Stimulated activated CD4-positive, alpha-beta T cell treated with anti-CD3 and anti-CD28 coated beads, Interleukin-12 subunit alpha, Interleukin-12 subunit beta, amount 100 ng/mL, for 24 hours (primary cell): ENCODE data around the gene GARIN5B.

Experiments
- DNase-seq, 2 experiments: peaks; one replicate each; pipeline ENCODE4 v3.0.0-alpha.2; 2020; ENCODE audit warnings: low read depth in 2 of 2

The GARIN5B gene

DNA sequence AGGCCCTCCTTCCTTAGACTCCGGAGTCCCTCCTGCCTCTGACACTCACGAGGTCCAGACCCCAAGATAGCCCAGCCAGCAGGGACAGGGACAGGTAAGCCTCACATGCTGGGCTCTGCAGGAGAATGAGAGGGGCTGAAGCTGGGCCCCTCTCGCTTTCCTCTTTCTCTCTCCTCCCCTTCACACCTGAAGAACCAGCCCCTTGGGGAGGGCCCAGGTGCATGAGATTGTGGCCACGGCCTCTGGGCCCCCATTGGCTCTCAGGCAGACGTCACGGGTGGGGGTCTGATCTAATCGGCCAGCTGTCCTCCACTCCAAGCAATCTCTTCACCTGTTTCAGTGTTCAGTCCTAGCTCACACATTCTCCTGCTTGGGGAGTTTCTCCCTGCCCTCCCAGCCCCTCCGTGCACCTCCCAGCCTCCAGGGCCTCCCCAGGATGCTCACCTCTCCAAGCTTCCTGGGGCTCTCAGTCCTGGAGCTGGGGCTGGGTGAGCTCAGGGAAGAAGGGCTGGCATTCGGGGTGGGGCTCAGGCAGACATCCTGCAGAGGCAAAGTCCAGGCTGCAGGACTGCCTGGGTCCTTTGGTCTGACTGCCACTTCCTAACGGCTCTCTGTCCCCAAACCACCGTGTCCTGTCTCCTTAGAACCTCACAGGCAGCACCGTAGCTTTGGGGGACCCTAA, 40.7 kb downstream of the GARIN5B start:
- DNase-seq, result no peak

DNA sequence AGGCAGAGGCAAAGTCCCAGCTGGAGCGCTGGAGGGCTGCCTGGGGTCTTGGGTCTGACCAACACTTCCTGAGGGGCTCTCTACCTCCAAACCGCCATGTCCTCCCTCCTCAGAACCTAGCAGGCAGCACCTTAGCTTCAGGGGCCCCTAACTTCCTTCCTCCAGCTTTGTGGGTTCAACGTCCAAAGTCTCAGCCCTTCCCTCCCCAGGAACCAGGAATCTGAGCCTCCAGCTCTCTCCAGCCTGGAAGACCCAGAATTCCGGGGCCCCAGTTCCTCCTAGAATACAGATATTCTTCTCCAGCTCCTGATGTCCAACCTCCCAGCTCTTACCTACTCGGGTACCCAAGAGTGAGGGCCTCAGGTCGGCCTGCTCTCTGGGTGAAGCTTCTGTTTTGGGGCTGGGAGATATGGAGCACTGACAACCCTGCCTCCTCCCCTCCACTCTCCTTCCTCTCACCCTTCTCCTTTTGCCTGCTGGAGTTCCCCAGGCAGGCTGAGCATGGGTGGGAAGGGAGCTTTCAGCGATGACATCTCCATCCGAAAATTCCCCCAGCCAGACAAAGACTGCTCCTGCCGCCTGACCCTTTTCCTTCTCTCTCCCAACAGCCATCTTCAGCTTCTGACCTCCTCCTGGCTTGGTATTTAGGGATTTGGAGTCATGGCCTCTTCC, 41.5 kb downstream of the GARIN5B start:
- DNase-seq, result no peak

DNA sequence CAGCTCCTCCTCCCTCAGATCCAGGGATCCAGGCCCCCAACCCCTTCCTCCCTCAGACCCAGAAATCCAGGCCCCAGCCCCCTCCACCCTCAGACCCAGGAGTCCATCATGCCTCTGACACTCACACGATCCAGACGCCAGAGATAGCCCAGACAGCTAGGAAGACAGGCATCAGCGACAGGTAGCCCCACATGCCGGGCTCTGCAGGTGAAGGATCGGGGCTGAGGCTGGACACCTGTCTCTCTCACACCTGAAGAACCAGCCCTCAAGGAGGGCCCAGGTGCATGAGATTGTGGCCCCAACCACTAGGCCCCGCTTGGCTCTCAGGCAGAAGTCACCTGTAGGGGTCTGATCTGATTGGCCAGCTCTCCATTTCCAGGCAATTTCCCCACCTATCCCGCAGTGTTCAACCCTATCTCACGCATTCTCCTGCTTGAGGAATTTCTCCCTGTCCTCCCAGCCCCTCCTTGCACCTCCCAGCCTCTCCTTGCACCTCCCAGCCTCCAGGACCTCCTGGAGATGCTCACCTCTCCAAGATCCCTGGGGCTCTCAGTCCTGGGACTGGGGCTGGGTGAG, 42.1 kb downstream of the GARIN5B start:
- no peak for DNase-seq

DNA sequence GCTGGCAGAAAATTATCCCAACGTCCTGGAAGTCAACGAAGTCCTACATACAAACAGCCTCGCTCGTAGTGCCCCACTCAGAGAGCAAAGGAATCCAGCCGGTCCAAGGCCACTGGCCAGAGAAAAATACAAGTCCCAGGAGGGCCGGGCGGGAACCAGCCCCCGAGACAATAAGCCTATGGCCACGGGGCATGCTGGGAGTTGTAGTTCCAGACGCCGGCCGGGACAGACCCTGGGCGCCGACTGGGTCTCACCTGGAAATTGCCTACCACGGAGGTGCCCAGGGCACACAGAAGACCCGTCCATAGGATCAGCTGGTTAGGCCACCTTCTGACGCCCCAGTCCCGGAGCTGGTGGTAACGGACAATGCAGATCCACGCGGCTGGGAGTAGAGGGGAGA, 43.3 kb downstream of the GARIN5B start:
- DNase-seq, result no peak

DNA sequence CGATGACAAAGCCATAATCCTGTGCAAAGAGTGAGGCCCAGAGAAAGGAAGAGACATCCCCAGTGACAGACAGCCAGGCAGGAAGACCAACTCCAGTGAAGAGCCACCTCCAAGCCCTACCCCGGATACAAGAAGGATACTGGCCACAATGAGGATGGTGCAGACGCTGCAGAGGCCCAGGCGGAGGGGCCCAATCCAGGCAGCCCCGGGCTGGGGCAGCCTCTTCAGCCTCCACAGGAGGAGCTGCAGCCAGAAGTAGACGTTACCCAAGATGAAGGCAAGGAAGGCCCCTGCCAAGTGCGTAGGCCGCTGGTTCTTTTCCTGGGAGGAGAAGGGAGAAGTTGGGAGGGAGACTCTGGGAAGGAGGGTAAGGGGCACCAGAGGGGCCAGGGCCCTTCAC, 46.4 kb downstream of the GARIN5B start:
- DNase-seq, result no peak

DNA sequence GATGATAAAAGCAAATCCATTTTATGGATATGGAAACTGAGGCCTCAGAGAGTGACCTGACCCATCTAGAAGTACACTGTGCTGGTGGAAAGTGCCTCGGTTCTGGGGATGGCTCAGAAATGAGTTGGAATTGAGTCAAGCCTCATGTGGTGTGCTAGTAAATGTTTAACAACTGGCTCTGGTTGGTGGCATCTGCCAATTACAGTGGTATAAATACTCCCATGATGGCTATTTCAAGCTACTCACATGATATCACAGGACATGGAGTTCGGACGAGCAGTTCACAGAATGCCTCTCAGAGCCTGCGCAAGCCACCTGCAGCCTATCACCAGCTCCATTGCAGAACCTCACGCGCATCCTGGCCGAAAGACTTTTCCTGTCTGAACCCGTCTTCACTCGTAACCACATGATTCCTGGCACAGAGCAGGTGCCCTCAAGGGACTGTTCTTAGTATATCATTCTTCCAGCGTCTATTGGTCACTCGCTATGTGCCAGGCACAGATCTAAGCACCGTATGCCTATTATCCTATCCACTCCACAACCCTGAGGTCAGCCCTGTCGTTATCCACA, 47.0 kb downstream of the GARIN5B start:
- no peak for DNase-seq

DNA sequence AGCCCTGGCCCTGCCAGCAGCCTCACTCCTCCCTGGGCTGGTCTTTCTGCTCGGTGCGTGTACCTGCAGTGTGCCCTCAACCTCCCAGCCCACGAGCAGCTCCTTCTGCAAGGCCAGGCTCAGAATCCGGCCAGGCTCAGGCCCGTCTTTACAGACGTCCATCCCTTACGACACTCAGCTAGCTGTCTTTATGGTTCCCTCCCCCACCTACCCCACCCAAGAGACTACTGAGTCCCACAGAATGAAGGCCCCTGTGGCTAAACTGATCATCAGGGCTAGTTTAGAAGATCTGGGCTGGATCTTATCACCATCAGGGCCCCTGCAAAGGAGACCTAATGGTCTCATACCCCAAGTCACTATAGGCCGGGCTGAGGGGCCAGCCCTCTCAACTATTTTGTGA, 48.7 kb downstream of the GARIN5B start:
- DNase-seq, result no peak

DNA sequence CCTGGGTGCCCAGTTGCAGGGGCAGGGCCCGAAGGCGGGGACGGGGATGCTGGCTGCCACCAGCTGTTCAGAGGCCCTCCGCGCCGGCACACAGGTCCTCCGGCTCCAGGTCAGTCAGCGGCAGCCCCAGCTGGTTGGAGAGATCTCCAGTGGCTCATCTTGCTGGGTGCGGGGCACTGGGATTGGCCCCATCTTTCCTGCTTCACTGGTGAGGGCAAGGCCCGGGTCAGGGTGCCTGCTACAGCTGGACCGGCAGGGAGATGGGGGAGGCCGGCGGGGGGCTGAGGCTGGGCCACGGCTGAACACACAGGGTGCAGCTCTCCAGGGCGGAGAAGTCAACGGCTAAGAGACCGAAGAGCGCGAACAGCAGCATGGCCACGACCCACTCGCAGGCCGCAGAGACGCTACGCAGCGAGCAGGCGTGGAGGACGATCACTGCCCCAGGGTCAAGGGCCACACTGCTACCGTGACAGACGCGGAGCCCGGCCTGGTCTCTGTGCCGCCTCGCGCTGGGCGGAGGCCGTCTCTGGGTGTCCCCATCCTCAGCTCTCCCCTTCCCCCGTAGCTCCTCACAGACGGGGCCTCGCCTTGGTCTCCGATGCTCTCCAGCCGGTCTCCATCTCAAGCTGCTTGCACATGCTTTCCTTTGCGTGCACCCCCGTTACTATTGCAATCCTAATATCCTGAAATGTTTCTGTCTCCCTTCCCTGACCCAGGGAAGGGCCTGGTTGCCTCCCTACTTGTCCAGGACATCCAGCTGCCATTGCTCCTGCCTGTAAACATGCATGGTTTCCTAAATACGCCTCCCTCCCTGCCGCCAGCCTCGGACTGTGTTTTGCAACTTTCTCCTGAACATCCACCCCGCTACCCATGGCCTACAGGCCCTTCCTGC, 50.2 kb downstream of the GARIN5B start:
- no peak for DNase-seq

DNA sequence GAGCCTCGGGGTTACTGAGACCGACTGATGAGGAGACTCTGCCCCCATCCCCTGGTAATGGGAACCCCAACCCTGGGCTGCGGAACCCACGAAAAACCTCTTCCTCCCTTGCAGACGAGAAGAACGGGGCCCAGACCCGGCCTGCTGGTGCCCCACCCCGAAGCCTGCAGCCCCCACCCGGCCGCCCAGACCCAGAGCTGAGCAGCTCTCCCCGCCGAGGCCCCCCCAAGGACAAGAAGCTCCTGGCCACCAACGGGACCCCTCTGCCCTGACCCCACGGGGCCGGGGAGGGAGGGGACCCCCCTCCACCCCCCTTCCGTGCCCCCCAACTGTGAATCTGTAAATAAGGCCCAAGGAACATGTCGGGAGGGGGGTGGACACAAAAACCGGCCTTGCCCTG, 51.3 kb downstream of the GARIN5B start:
- DNase-seq, result no peak

DNA sequence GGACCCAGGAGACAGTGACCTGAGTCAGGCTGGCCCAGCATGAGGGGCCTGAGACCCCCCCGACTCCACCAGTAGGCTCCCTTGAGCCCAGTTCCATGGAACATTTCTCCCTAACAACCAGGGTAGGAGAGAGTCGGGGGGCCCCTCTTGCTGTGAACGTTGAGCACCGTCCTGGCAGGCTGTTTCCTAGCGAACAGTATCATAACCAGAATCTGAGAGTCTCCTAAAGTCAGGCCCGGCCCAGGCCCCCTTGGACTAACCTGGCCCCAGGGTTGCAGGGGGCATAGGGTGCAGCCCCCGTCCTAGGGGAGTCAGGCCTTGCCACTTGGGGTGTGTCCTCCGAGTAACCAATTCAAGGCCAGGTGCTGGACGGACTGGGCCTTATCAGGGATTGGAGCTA, 51.7 kb downstream of the GARIN5B start:
- DNase-seq, result no peak

DNA sequence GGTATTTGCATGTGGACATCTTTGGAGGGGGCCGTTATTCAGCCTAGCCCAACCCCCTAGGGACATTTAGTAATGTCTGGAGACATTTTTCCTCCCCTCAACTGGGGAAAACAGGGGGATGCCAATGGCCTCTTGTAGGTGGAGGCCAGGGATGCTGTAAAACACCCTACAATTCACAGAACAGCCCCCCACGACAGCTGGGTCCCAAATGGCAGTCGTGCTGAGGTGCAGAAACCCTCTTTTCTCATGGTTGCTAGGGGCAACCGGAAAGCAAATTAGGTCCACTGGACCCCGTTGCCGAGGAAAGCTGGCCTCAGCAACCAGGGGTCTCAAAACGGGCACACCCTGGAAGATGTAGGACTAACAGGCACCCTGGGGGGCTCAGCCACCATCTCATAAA, 52.6 kb downstream of the GARIN5B start:
- DNase-seq, result no peak

DNA sequence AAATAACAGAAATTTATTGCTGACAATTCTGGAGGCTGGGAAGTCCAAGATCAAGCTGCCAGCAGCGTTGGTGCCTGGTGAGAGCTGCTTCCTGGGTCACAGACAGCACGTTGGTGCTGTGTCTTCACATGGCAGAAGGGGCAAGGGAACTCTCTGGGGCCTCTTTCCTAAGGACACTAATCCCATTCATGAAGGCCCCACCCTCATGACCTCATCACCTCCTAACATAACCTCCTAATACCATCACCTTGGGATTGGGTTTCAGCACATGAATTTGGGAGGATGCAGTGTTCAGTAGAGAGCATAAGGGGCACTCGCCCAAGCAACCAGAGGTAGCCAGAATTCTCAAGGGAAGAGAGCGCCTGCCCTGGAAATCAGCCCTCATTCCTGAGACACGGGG, 53.6 kb downstream of the GARIN5B start:
- no peak for DNase-seq

DNA sequence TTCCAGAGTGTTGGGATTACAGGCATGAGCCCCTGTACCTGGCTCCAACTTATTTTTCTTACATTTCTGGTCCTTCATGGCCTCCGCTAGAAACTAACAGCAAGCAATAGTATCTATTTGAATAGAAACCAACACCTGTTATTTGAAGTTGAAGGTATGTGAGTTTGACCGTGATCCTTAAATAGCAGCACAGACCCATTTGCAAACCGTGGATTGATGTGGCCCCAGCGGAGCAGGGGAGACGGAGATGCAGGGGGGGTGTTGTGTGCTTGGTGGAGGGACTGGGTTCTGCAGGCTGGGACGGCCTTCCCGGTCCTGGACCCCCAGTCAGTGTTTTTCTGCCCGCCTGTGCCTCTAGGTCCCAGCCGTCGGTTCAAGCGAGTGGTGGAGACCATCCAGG, 54.8 kb downstream of the GARIN5B start:
- no peak for DNase-seq

DNA sequence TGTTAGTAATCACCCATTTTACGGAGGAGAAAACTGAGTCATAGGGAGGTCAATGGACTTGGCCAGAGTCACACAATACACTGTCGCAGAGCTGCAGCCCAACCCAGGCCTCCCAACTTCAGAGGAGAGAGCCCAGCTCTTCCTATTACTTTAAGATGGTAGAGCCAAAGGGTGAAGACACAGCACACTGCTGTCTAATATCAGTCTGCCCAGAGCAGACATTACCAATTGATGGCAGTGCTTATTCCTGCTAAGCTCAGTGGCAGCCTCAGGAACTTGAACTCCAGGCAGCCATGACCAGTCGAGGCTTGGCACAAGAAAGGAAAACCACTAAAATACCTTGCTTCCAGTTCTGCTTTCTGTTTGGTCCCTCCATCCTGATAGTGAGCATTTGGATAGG, 56.3 kb downstream of the GARIN5B start:
- no peak for DNase-seq

DNA sequence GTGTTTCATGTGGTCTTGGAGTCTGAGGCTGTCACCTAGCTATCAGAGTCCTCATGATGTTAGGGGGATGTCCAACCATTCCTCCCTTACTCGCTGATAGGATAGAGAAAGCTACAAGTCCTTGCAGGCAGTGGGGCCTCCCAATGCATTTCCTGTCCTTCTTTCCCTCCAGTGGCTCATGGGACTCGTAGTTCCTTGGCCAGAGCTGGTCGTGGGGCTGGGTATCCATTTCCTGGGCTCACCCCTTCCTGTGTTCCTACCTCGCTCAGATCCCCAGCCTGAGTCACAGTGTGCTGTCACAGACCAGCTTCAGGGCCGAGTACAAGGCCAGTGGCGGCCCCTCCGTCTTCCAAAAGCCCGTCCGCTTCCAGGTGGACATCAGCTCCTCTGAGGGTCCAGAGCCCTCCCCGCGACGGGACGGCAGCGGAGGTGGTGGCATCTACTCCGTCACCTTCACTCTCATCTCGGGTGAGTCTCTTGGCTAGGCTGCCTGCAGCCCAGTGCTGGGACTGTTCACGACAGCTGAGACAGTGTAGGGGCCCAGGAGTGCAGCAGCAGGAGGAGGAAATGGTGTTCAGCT, 57.0 kb downstream of the GARIN5B start:
- DNase-seq, result no peak

DNA sequence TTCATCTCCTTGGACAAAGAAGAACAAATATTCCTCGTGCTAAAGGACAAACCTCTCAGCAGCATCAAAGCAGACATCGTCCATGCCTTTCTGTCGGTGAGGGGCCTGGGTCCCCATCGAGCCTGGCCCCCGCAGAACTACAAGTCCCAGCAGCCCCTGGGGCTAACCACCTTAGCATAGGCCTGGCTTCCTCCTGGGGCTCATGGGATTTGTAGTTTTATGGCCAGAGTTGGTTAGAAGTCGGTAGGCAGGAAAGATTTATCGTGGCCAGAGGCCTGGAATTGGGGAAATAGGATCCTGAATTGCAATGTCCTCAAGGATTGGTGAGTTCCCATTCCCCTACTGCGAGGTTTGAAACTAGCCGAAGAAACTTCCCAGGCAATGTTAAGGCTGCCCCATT, 57.6 kb downstream of the GARIN5B start:
- peak; percentile 32 to 34 for DNase-seq

DNA sequence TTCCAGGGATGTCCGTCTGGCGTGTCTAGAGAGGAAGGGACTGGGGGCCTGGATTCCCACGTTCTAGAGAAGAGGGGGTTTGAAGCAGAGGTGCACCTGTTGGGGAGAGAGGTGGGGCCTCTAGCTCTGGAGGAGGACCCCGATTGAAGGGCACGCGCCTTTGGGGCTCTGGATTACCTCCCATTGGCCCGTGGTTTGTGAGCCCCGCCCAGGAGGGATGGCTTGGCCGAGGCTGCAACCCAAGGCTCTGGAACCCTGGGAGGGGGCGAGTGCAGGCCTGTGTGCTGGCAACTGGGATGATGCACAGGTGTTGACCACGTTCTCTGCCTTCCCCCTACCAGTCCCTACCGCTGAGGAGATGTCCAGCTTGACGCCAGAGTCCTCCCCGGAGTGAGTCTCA, 58.1 kb downstream of the GARIN5B start:
- no peak for DNase-seq
